HEK293 (cell line): ENCODE data around the gene LY6G5B.

Source experiments
- CTCF ChIA-PET: fragments of 350-600 bp; formaldehyde crosslinking; extraction: SDS; loops from one replicate; lab custom pipeline; 2021; ENCODE audit warnings: antibody characterized with exemption; lab: Yijun Ruan, JAX
- POLR2A ChIA-PET: fragments of 300-600 bp; formaldehyde crosslinking; extraction: SDS; loops from one replicate; lab custom pipeline; 2020; ENCODE audit warnings: antibody characterized with exemption, inconsistent platforms; lab: Yijun Ruan, JAX
- H3K27ac ChIP-seq: fragments of 200-500 bp; sonication (Bioruptor generic); 2 replicates; pipeline ENCODE4 v1.5.1; 2014; ENCODE audit warnings: low read depth, low read length, control low read depth, inconsistent platforms; ENCODE audit errors: extremely low read depth
- H3K36me3 ChIP-seq, 2 experiments: fragments of 200-500 bp in 1 of 2; sonication (Bioruptor generic) in 1 of 2; 1 replicate in 1 of 2; 2 replicates in 1 of 2; pipeline ENCODE4 v1.5.1; 2014 to 2017; ENCODE audit warnings: inconsistent platforms in 2 of 2, low read length in 2 of 2; ENCODE audit not compliant: control insufficient read depth in 2 of 2, insufficient read depth in 1 of 2
- H3K4me1 ChIP-seq: fragments of 200-500 bp; sonication (Bioruptor generic); 2 replicates; pipeline ENCODE4 v1.5.1; 2014; ENCODE audit warnings: mild to moderate bottlenecking, low read length, inconsistent platforms; ENCODE audit not compliant: control insufficient read depth, insufficient read depth
- H3K4me3 ChIP-seq: 2 replicates; pipeline ENCODE4 v1.5.1; 2011; ENCODE audit warnings: low read depth, mild to moderate bottlenecking, control low read depth, low read length, moderate library complexity
- H3K9me3 ChIP-seq: fragments of 200-500 bp; sonication (Bioruptor generic); 2 replicates; pipeline ENCODE4 v1.5.1; 2014; ENCODE audit warnings: low read depth, low read length, inconsistent platforms; ENCODE audit not compliant: control insufficient read depth, insufficient read depth
- KLF10 ChIP-seq: fragments of 450-650 bp; IDR thresholded peaks from 2 replicates; pipeline ENCODE4 v1.5.1; 2018; ENCODE audit warnings: missing biosample characterization, mild to moderate bottlenecking, missing genetic modification characterization
- MYNN ChIP-seq: fragments of 450-650 bp; formaldehyde crosslinking; IDR thresholded peaks from 2 replicates; pipeline ENCODE4 v1.5.1; 2016; ENCODE audit warnings: missing biosample characterization, missing genetic modification characterization, borderline replicate concordance
- PRDM1 ChIP-seq: fragments of 450-650 bp; formaldehyde crosslinking; IDR thresholded peaks from 2 replicates; pipeline ENCODE4; 2016; ENCODE audit warnings: missing biosample characterization, missing genetic modification characterization
- SP7 ChIP-seq: fragments of 450-650 bp; formaldehyde crosslinking; IDR thresholded peaks from 2 replicates; pipeline ENCODE4 v1.5.1; 2016; ENCODE audit warnings: missing biosample characterization, missing genetic modification characterization
- ZBTB17 ChIP-seq: fragments of 450-650 bp; formaldehyde crosslinking; IDR thresholded peaks from 2 replicates; pipeline ENCODE4 v1.5.1; 2016; ENCODE audit warnings: missing biosample characterization, missing genetic modification characterization
- ZBTB7A ChIP-seq: fragments of 450-650 bp; formaldehyde crosslinking; IDR thresholded peaks from 2 replicates; pipeline ENCODE4 v1.5.1; 2016; ENCODE audit warnings: low read depth, missing biosample characterization, missing genetic modification characterization
- ZNF2 ChIP-seq: fragments of 450-650 bp; formaldehyde crosslinking; IDR thresholded peaks from 2 replicates; pipeline ENCODE4 v1.5.1; 2016; ENCODE audit warnings: missing biosample characterization, missing genetic modification characterization
- ZNF23 ChIP-seq: fragments of 450-650 bp; formaldehyde crosslinking; IDR thresholded peaks from 2 replicates; pipeline ENCODE4 v1.5.1; 2016; ENCODE audit warnings: missing biosample characterization, missing genetic modification characterization, borderline replicate concordance
- ZNF248 ChIP-seq: fragments of 450-650 bp; formaldehyde crosslinking; IDR thresholded peaks from 2 replicates; pipeline ENCODE4 v1.5.1; 2017; ENCODE audit warnings: missing biosample characterization, missing genetic modification characterization
- ZNF366 ChIP-seq: fragments of 450-650 bp; formaldehyde crosslinking; conservative IDR thresholded peaks from 2 replicates; pipeline ENCODE4 v1.5.1; 2016; ENCODE audit warnings: missing biosample characterization, missing genetic modification characterization
- ZNF404 ChIP-seq: fragments of 450-650 bp; formaldehyde crosslinking; IDR thresholded peaks from 2 replicates; pipeline ENCODE4 v1.5.1; 2017; ENCODE audit warnings: missing biosample characterization, missing genetic modification characterization
- ZNF423 ChIP-seq: fragments of 450-650 bp; formaldehyde crosslinking; IDR thresholded peaks from 2 replicates; pipeline ENCODE4 v1.5.1; 2016; ENCODE audit warnings: missing biosample characterization, missing genetic modification characterization
- ZNF473 ChIP-seq: fragments of 450-650 bp; formaldehyde crosslinking; IDR thresholded peaks from 2 replicates; pipeline ENCODE4 v1.5.1; 2017; ENCODE audit warnings: missing biosample characterization, missing genetic modification characterization
- ZNF48 ChIP-seq: fragments of 450-650 bp; formaldehyde crosslinking; IDR thresholded peaks from 2 replicates; pipeline ENCODE4 v1.5.1; 2016; ENCODE audit warnings: missing biosample characterization, missing genetic modification characterization
- ZNF514 ChIP-seq: fragments of 450-650 bp; formaldehyde crosslinking; IDR thresholded peaks from 2 replicates; pipeline ENCODE4 v1.5.1; 2016; ENCODE audit warnings: missing biosample characterization, missing genetic modification characterization
- ZNF600 ChIP-seq: fragments of 450-650 bp; formaldehyde crosslinking; IDR thresholded peaks from 2 replicates; pipeline ENCODE4 v1.5.1; 2016; ENCODE audit warnings: missing biosample characterization, missing genetic modification characterization
- ZNF621 ChIP-seq: fragments of 450-650 bp; formaldehyde crosslinking; IDR thresholded peaks from 2 replicates; pipeline ENCODE4 v1.5.1; 2017; ENCODE audit warnings: missing biosample characterization, missing genetic modification characterization
- ZNF629 ChIP-seq: fragments of 450-650 bp; formaldehyde crosslinking; IDR thresholded peaks from 2 replicates; pipeline ENCODE4 v1.5.1; 2017; ENCODE audit warnings: missing biosample characterization, missing genetic modification characterization
- ZNF654 ChIP-seq: fragments of 450-650 bp; formaldehyde crosslinking; IDR thresholded peaks from 2 replicates; pipeline ENCODE4 v1.5.1; 2016; ENCODE audit warnings: low read depth, missing biosample characterization, missing genetic modification characterization
- ZNF791 ChIP-seq: fragments of 450-650 bp; formaldehyde crosslinking; IDR thresholded peaks from 2 replicates; pipeline ENCODE4 v1.5.1; 2016; ENCODE audit warnings: missing biosample characterization, missing genetic modification characterization
- ZNF843 ChIP-seq: fragments of 450-650 bp; formaldehyde crosslinking; IDR thresholded peaks from 2 replicates; pipeline ENCODE4 v1.5.1; 2016; ENCODE audit warnings: missing biosample characterization, missing genetic modification characterization
- ZXDB ChIP-seq: fragments of 450-650 bp; formaldehyde crosslinking; IDR thresholded peaks from 2 replicates; pipeline ENCODE4 v1.5.1; 2016; ENCODE audit warnings: missing biosample characterization, missing genetic modification characterization
- TF ChIP-seq, protein P1 (sequence below): fragments of 450-650 bp; formaldehyde crosslinking; IDR thresholded peaks from 2 replicates; pipeline ENCODE4 v1.5.1; 2016; ENCODE audit warnings: missing biosample characterization, missing genetic modification characterization
- TF ChIP-seq, protein P2 (sequence below): fragments of 450-650 bp; formaldehyde crosslinking; IDR thresholded peaks from 2 replicates; pipeline ENCODE4 v1.5.1; 2016; ENCODE audit warnings: missing biosample characterization, missing genetic modification characterization
- TF ChIP-seq, protein P3 (sequence below): fragments of 450-650 bp; formaldehyde crosslinking; IDR thresholded peaks from 2 replicates; pipeline ENCODE4 v1.5.1; 2017; ENCODE audit warnings: missing biosample characterization, missing genetic modification characterization

The LY6G5B gene

DNA sequence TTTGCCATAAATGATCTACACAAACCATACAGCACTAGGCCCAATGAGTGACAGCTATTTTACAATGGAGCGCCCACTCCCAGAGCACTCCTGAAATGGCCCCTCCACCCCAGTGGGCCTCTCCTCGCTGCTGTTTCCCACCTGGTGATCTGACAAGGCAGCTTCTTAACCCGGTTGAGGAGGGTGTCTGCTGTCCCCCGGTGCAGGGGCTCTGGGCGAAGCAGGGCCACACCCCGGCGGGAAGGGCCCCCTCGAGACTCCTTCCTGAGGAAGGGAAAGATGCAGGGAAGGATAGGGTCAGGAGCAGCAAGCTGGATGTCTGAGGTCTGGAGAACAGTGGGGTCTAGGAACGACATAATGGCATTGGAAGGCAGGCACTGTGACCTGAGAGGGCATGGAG, 23.1 kb downstream of the LY6G5B start:
- Histone ChIP-seq H3K36me3 (peaks cover 0 to 73% of the 10 kb centered on the region in 2 experiments; a peak in 2 of 3 replicates), H3K4me1 (no peaks in the 10 kb centered on the region)
- no peak for TF ChIP-seq MYNN
- no peak for TF ChIP-seq ZNF2
- no peak for TF ChIP-seq ZNF248 (tag by site-specific recombination)
- TF ChIP-seq, protein P1, sequence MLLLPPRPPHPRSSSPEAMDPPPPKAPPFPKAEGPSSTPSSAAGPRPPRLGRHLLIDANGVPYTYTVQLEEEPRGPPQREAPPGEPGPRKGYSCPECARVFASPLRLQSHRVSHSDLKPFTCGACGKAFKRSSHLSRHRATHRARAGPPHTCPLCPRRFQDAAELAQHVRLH = no peak
- no peak for TF ChIP-seq ZNF404 (tag by site-specific recombination)
- no peak for TF ChIP-seq ZNF629 (tag by site-specific recombination)
- no peak for TF ChIP-seq ZNF23 (tag by site-specific recombination)
- no peak for TF ChIP-seq ZXDB
- TF ChIP-seq ZNF791 = no peak
- TF ChIP-seq, protein P2, sequence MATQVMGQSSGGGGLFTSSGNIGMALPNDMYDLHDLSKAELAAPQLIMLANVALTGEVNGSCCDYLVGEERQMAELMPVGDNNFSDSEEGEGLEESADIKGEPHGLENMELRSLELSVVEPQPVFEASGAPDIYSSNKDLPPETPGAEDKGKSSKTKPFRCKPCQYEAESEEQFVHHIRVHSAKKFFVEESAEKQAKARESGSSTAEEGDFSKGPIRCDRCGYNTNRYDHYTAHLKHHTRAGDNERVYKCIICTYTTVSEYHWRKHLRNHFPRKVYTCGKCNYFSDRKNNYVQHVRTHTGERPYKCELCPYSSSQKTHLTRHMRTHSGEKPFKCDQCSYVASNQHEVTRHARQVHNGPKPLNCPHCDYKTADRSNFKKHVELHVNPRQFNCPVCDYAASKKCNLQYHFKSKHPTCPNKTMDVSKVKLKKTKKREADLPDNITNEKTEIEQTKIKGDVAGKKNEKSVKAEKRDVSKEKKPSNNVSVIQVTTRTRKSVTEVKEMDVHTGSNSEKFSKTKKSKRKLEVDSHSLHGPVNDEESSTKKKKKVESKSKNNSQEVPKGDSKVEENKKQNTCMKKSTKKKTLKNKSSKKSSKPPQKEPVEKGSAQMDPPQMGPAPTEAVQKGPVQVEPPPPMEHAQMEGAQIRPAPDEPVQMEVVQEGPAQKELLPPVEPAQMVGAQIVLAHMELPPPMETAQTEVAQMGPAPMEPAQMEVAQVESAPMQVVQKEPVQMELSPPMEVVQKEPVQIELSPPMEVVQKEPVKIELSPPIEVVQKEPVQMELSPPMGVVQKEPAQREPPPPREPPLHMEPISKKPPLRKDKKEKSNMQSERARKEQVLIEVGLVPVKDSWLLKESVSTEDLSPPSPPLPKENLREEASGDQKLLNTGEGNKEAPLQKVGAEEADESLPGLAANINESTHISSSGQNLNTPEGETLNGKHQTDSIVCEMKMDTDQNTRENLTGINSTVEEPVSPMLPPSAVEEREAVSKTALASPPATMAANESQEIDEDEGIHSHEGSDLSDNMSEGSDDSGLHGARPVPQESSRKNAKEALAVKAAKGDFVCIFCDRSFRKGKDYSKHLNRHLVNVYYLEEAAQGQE (tag by site-specific recombination) = no peak
- TF ChIP-seq PRDM1 = no peak
- no peak for TF ChIP-seq ZNF514 (tag by site-specific recombination)
- TF ChIP-seq ZNF843 (tag by site-specific recombination) = no peak
- TF ChIP-seq ZNF48 (tag by site-specific recombination) = no peak
- TF ChIP-seq ZNF654 (tag by site-specific recombination) = no peak
- no peak for TF ChIP-seq KLF10
- no peak for TF ChIP-seq ZNF473 (tag by site-specific recombination)
- no peak for TF ChIP-seq ZNF423 (tag by site-specific recombination)
- TF ChIP-seq, all 188 proteins: peak for 0
- ChIA-PET POLR2A (interaction anchor here (1.0 to 4.0 kb wide), 5 partner anchors 10 to 142 kb away, joined by 3 to 30 read pairs (median 6); partner anchors contain the start of genes ABHD16A and HSPA1B), CTCF (interaction anchor here (0.6 to 4.6 kb wide), 4 partner anchors 9 to 94 kb away, joined by 3 to 24 read pairs (median 6); partner anchors contain the start of gene LY6G5C)
- Histone ChIP-seq H3K9me3 (no peaks in the 10 kb centered on the region), H3K27ac (no peak overlapping the region), H3K4me3 (no peak overlapping the region)

DNA sequence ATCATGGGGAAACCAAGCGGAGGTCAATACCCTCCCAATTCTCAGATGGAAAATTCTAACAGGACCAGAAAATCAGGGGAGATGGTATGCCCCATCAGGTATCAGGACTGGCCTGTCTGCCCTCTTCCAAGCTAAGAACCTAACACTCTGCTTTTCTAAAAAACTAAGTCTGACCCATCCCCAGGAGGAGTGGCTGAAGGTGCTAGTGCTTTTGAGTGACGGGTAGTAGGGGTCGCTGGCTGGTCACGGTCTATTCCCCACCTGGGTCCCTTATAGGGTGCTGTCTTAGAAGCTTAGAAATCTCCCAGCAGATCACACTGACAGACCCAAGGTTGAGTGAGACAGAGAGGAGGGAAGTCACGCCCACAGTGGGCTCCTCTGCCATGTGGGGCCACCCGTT, 23.8 kb downstream of the LY6G5B start:
- ChIA-PET POLR2A (interaction anchor here (0.5 to 4.0 kb wide), 7 partner anchors 10 to 169 kb away, joined by 3 to 30 read pairs (median 4); partner anchors contain the start of genes ABHD16A, LY6G5C and NEU1), CTCF (interaction anchor here (0.8 to 1.0 kb wide), 2 partner anchors 9 to 98 kb away, joined by 3 read pairs; no protein-coding TSS in a partner anchor)
- H3K9me3 ChIP-seq = no peaks in the 10 kb centered on the region
- no peak overlapping the region for H3K27ac ChIP-seq
- no peak for TF ChIP-seq ZNF621 (tag by site-specific recombination)
- TF ChIP-seq, all 188 proteins: peak for 0
- H3K4me3 ChIP-seq = no peak overlapping the region
- no peaks in the 10 kb centered on the region for H3K4me1 ChIP-seq
- peaks cover 4 to 66% of the 10 kb centered on the region in 2 experiments; a peak in 2 of 3 replicates for H3K36me3 ChIP-seq

DNA sequence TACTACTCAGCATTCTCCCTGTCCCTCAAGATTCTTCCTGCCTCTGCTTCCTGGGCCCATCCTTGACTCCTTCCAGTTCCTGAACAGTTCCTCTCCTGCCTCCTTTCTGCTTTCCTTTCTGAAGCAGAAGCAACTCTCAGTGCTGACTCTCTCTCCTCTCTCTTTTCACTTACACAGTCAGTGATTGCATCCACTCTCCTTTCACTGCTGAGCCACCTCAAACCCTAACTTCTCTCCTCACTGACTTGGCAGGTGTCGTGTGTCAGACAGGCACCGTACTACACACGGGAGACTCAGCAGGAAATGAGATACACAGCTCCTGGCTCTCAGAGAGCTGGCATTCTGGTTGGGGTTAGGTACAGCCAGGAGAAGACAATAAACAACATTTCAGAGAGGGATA, 27.8 kb downstream of the LY6G5B start:
- POLR2A ChIA-PET = interaction anchor here (0.5 kb wide), 1 partner anchor 138 kb away, joined by 4 read pairs; no protein-coding TSS in a partner anchor

More for the DNA sequence above, 27.8 kb downstream of the LY6G5B start:
- Histone ChIP-seq H3K4me3 (no peak overlapping the region), H3K9me3 (no peaks in the 10 kb centered on the region), H3K4me1 (no peaks in the 10 kb centered on the region), H3K27ac (no peak overlapping the region), H3K36me3 (peaks cover 4 to 42% of the 10 kb centered on the region in 2 experiments; a peak in 2 of 3 replicates)
- CTCF ChIA-PET = interaction anchor here (0.7 to 1.0 kb wide), 2 partner anchors 8 to 151 kb away, joined by 3 to 4 read pairs; partner anchors contain the start of gene ATP6V1G2
- TF ChIP-seq SP7 (0 out of 2 replicates have a peak, but pooled peaks have one; percentile 20), ZBTB17 (tag by site-specific recombination) (peak; percentile 58; the same call in 1 of the 2 replicates), ZBTB7A (tag by site-specific recombination) (no peak), ZNF366 (tag by site-specific recombination) (peak; percentile 33), PRDM1 (peak; percentile 100), ZNF600 (peak; percentile 64; the same call in 1 of the 2 replicates)
- TF ChIP-seq, protein P3, sequence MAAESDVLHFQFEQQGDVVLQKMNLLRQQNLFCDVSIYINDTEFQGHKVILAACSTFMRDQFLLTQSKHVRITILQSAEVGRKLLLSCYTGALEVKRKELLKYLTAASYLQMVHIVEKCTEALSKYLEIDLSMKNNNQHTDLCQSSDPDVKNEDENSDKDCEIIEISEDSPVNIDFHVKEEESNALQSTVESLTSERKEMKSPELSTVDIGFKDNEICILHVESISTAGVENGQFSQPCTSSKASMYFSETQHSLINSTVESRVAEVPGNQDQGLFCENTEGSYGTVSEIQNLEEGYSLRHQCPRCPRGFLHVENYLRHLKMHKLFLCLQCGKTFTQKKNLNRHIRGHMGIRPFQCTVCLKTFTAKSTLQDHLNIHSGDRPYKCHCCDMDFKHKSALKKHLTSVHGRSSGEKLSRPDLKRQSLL (tag by site-specific recombination) = no peak
